H1 (cell line): ENCODE measurements around the gene PAFAH1B1.
"Not testable (repeated sequence)": the region's sequence is repeated elsewhere in the genome, so short reads cannot be mapped to it uniquely, and the experiment has no call there.

Experiments used
- BRCA1 ChIP-seq: IDR thresholded peaks from 2 replicates; pipeline ENCODE4 v1.6.1; 2012; ENCODE audit warnings: low read depth, low read length, improper control_type of control experiment
- CHD2 ChIP-seq: IDR thresholded peaks from 2 replicates; pipeline ENCODE4 v1.6.1; 2012; ENCODE audit warnings: low read length, improper control_type of control experiment
- CREB1 ChIP-seq: IDR thresholded peaks from 2 replicates; pipeline ENCODE4 v1.6.1; 2012; ENCODE audit warnings: inconsistent platforms
- EGR1 ChIP-seq: IDR thresholded peaks from 2 replicates; pipeline ENCODE4 v1.6.1; 2011; ENCODE audit warnings: low read depth, low read length, borderline replicate concordance
- EP300 ChIP-seq, 2 experiments: IDR thresholded peaks; 1 replicate in 1 of 2; 2 replicates in 1 of 2; pipeline ENCODE4 v1.6.1; 2011 to 2012; ENCODE audit warnings: low read depth in 2 of 2, low read length in 2 of 2, mild to moderate bottlenecking in 2 of 2, borderline replicate concordance in 1 of 2, inconsistent platforms in 1 of 2, moderate library complexity in 1 of 2
- EZH2 ChIP-seq: fragments of 200-600 bp; sonication (generic); IDR thresholded peaks from 2 replicates; pipeline ENCODE4 v1.7.1; 2012; ENCODE audit warnings: low read depth, mild to moderate bottlenecking, moderate library complexity, low read length, inconsistent platforms; ENCODE audit not compliant: severe bottlenecking
- KDM1A ChIP-seq: fragments of 200-600, 300-600 bp; sonication (generic); IDR thresholded peaks from 2 replicates; pipeline ENCODE4 v1.7.1; 2016; ENCODE audit warnings: mild to moderate bottlenecking, low read length, borderline replicate concordance
- KDM5A ChIP-seq: fragments of 200-600 bp; IDR thresholded peaks from 2 replicates; pipeline ENCODE4 v1.7.1; 2012; ENCODE audit warnings: mild to moderate bottlenecking, low read length, inconsistent platforms, mixed read lengths
- PHF8 ChIP-seq: fragments of 200-600 bp; sonication (generic); conservative IDR thresholded peaks from 2 replicates; pipeline ENCODE4 v1.7.1; 2012; ENCODE audit warnings: low read depth, mild to moderate bottlenecking, inconsistent platforms, low read length, moderate library complexity
- SIRT6 ChIP-seq: IDR thresholded peaks from one replicate; pipeline ENCODE4 v1.7.1; 2012; ENCODE audit warnings: low read length, inconsistent platforms
- SP1 ChIP-seq: IDR thresholded peaks from 2 replicates; pipeline ENCODE4 v1.6.1; 2011; ENCODE audit warnings: low read depth, low read length
- TAF1 ChIP-seq: IDR thresholded peaks from 2 replicates; pipeline ENCODE4 v1.6.1; 2011; ENCODE audit warnings: mild to moderate bottlenecking, low read depth, low read length
- TF ChIP-seq, protein P1 (sequence below), 3 experiments: IDR thresholded peaks; 1 replicate in 2 of 3; 2 replicates in 1 of 3; pipeline versions ENCODE4 v1.5.1 to v1.6.1; 2011; ENCODE audit warnings: low read length in 3 of 3, mild to moderate bottlenecking in 3 of 3, inconsistent platforms in 2 of 3, low read depth in 1 of 3, moderate library complexity in 1 of 3; ENCODE audit not compliant: insufficient read depth in 1 of 3; ENCODE audit errors: control extremely low read depth in 1 of 3
- TF ChIP-seq, protein P2 (sequence below): IDR thresholded peaks from 2 replicates; pipeline ENCODE4 v1.6.1; 2012; ENCODE audit warnings: inconsistent platforms

DNA sequence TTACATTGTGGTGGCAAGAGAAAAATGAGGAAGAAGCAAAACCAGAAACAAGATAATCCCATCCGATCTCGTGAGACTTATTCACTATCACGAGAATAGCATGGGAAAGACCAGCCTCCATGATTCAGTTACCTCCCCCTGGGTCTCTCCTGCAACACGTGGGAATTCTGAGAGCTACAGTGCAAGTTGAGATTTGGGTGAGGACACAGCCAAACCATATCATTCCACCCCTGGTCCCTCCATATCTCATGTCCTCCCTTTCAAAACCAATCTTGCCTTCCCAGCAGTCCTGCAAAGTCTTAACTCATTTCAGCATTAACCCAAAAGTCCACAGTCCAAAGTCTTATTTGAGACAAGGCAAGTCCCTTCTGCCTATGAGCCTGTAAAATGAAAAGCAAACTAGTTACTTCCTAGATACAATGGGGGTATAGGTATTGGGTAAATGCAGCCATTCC is 28.5 kb downstream of the PAFAH1B1 start:
- TF ChIP-seq, protein P1, sequence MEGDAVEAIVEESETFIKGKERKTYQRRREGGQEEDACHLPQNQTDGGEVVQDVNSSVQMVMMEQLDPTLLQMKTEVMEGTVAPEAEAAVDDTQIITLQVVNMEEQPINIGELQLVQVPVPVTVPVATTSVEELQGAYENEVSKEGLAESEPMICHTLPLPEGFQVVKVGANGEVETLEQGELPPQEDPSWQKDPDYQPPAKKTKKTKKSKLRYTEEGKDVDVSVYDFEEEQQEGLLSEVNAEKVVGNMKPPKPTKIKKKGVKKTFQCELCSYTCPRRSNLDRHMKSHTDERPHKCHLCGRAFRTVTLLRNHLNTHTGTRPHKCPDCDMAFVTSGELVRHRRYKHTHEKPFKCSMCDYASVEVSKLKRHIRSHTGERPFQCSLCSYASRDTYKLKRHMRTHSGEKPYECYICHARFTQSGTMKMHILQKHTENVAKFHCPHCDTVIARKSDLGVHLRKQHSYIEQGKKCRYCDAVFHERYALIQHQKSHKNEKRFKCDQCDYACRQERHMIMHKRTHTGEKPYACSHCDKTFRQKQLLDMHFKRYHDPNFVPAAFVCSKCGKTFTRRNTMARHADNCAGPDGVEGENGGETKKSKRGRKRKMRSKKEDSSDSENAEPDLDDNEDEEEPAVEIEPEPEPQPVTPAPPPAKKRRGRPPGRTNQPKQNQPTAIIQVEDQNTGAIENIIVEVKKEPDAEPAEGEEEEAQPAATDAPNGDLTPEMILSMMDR (IDR thresholded peaks at IDR 0.05; ENCODE audit: control extremely low read depth in 1 of 3, insufficient read depth in 1 of 3, low read depth in 1 of 3, low read length in 3 of 3): not testable (repeated sequence)
- TF ChIP-seq SP1; EZH2; SIRT6; PHF8; CREB1; KDM1A; KDM5A; BRCA1; EGR1; CHD2; TAF1; EP300 (IDR thresholded peaks at IDR 0.05; ENCODE audit: borderline replicate concordance in 1 of 2, low read depth in 2 of 2, low read length in 2 of 2): not testable (repeated sequence)
- TF ChIP-seq, protein P2, sequence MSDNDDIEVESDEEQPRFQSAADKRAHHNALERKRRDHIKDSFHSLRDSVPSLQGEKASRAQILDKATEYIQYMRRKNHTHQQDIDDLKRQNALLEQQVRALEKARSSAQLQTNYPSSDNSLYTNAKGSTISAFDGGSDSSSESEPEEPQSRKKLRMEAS: not testable (repeated sequence)
